H1 (cell line): ENCODE data around the gene APOL5. TPM values are rescaled to one million over a fixed set of nuclear protein-coding genes. Genes with fewer than 3 reads are reported as not detected.

Source experiments
- CTCF ChIA-PET: fragments of 300-600 bp; sonication (Branson Sonifier 250); formaldehyde crosslinking; loops from one replicate; lab custom pipeline; 2021; ENCODE audit not compliant: partially characterized antibody; lab: Charles Lee
- POLR2A ChIA-PET: fragments of 300-600 bp; sonication (Branson Sonifier 250); formaldehyde crosslinking; loops from one replicate; lab custom pipeline; 2021; ENCODE audit warnings: inconsistent platforms; ENCODE audit not compliant: partially characterized antibody; lab: Charles Lee
- DNase-seq, 2 experiments: peaks; one replicate each; pipeline versions ENCODE4 v3.0.0 to v3.0.0-alpha.2; 2010 to 2022; ENCODE audit warnings: low spot score in 2 of 2, low read depth in 1 of 2, mixed read lengths in 1 of 2
- FAIRE-seq: peaks from 2 replicates; lab custom pipeline; 2011; peaks lifted over from hg19 to GRCh38; lab: Jason Lieb, UNC
- H2AFZ ChIP-seq: 2 replicates; pipeline ENCODE4 v1.8.1; 2012; ENCODE audit warnings: low read length, inconsistent platforms
- H2AK5ac ChIP-seq: 2 replicates; pipeline ENCODE4 v1.6.1; 2013; ENCODE audit warnings: low read depth, low read length
- H2BK120ac ChIP-seq: replicated peaks from 2 replicates; pipeline ENCODE3; 2013; ENCODE audit warnings: low read depth, low read length, inconsistent platforms
- H2BK12ac ChIP-seq: 2 replicates; pipeline ENCODE4 v1.6.1; 2013; ENCODE audit warnings: low read depth, low read length
- H2BK15ac ChIP-seq: 2 replicates; pipeline ENCODE4 v1.6.1; 2013; ENCODE audit warnings: low read length
- H2BK20ac ChIP-seq: 2 replicates; pipeline ENCODE4 v1.6.1; 2013; ENCODE audit warnings: low read length
- H2BK5ac ChIP-seq: 2 replicates; pipeline ENCODE4 v1.6.1; 2013; ENCODE audit warnings: low read depth, low read length
- H3K14ac ChIP-seq: 2 replicates; pipeline ENCODE4 v1.6.1; 2013; ENCODE audit warnings: inconsistent platforms; ENCODE audit not compliant: insufficient read length
- H3K18ac ChIP-seq: 2 replicates; pipeline ENCODE4 v1.6.1; 2013; ENCODE audit warnings: low read length; ENCODE audit errors: extremely low read depth
- H3K23ac ChIP-seq: 2 replicates; pipeline ENCODE4 v1.6.1; 2013; ENCODE audit warnings: inconsistent platforms; ENCODE audit not compliant: insufficient read length
- H3K23me2 ChIP-seq: 2 replicates; pipeline ENCODE4 v1.6.1; 2013; ENCODE audit warnings: low read depth, low read length
- H3K27ac ChIP-seq: 2 replicates; pipeline ENCODE4 v1.6.1; 2011; ENCODE audit warnings: low read depth, low read length, inconsistent platforms
- H3K27me3 ChIP-seq, 4 experiments: replicated peaks in 1 of 4; 1 replicate in 1 of 4; 2 replicates in 3 of 4; pipeline versions ENCODE4 v1.6.1 to v1.8.1; 2011 to 2013; ENCODE audit warnings: low read length in 3 of 4, mild to moderate bottlenecking in 3 of 4, inconsistent platforms in 2 of 4, mixed read lengths in 2 of 4, moderate library complexity in 1 of 4; ENCODE audit not compliant: control insufficient read depth in 3 of 4, insufficient read depth in 3 of 4; ENCODE audit errors: extremely low read depth in 1 of 4
- H3K36me3 ChIP-seq, 4 experiments: 2 replicates each; pipeline versions ENCODE4 v1.6.1 to v1.8.1; 2011 to 2013; ENCODE audit warnings: mild to moderate bottlenecking in 4 of 4, low read length in 3 of 4, moderate library complexity in 2 of 4, control low read depth in 1 of 4, inconsistent platforms in 1 of 4; ENCODE audit not compliant: insufficient read depth in 4 of 4, control insufficient read depth in 2 of 4
- H3K4ac ChIP-seq: replicated peaks from 2 replicates; pipeline ENCODE3; 2013; ENCODE audit warnings: low read length, low read depth, mixed read lengths, inconsistent platforms; ENCODE audit not compliant: insufficient read length
- H3K4me1 ChIP-seq, 4 experiments: replicated peaks in 1 of 4; 1 replicate in 1 of 4; 2 replicates in 3 of 4; pipeline versions ENCODE4 v1.6.1 to v1.8.1; 2011 to 2013; ENCODE audit warnings: low read length in 3 of 4, inconsistent platforms in 2 of 4, mixed read lengths in 1 of 4; ENCODE audit not compliant: insufficient read depth in 4 of 4, control insufficient read depth in 3 of 4
- H3K4me2 ChIP-seq, 2 experiments: 2 replicates each; pipeline versions ENCODE4 v1.6.1 to v1.8.1; 2011 to 2013; ENCODE audit warnings: low read depth in 2 of 2, low read length in 2 of 2, control low read depth in 1 of 2, inconsistent platforms in 1 of 2, mild to moderate bottlenecking in 1 of 2; ENCODE audit not compliant: insufficient read depth in 1 of 2
- H3K4me3 ChIP-seq, 4 experiments: fragments of 200-600, 300-600 bp in 1 of 4; sonication (generic), shearing (Covaris generic), sonication (Bioruptor Twin) in 1 of 4; 2 replicates each; pipeline versions ENCODE4 v1.5.1 to v1.8.1; 2011 to 2016; ENCODE audit warnings: low read length in 4 of 4, low read depth in 3 of 4, control low read depth in 2 of 4, inconsistent platforms in 2 of 4, mild to moderate bottlenecking in 2 of 4, mixed read lengths in 1 of 4, moderate library complexity in 1 of 4; ENCODE audit not compliant: insufficient read depth in 2 of 4; ENCODE audit errors: extremely low read depth in 1 of 4
- H3K56ac ChIP-seq: replicated peaks from 2 replicates; pipeline ENCODE3; 2013; ENCODE audit warnings: low read depth, mild to moderate bottlenecking, mixed read lengths, low read length, inconsistent platforms; ENCODE audit not compliant: insufficient read length
- H3K79me1 ChIP-seq: 2 replicates; pipeline ENCODE4 v1.6.1; 2013; ENCODE audit warnings: low read depth, low read length, control low read depth
- H3K79me2 ChIP-seq, 2 experiments: 2 replicates each; pipeline versions ENCODE4 v1.6.1 to v1.8.1; 2012 to 2013; ENCODE audit warnings: low read length in 2 of 2, mild to moderate bottlenecking in 2 of 2, inconsistent platforms in 1 of 2; ENCODE audit not compliant: insufficient read depth in 2 of 2, control insufficient read depth in 1 of 2
- H3K9ac ChIP-seq, 4 experiments: replicated peaks in 1 of 4; 1 replicate in 1 of 4; 2 replicates in 3 of 4; pipeline versions ENCODE4 v1.6.1 to v1.8.1; 2011 to 2013; ENCODE audit warnings: low read depth in 3 of 4, low read length in 3 of 4, control low read depth in 2 of 4, mild to moderate bottlenecking in 2 of 4, moderate library complexity in 2 of 4, inconsistent platforms in 1 of 4; ENCODE audit errors: extremely low read depth in 1 of 4
- H3K9me3 ChIP-seq, 2 experiments: 2 replicates each; pipeline versions ENCODE4 v1.6.1 to v1.8.1; 2012 to 2013; ENCODE audit warnings: mild to moderate bottlenecking in 2 of 2, moderate library complexity in 2 of 2, control low read depth in 1 of 2, inconsistent platforms in 1 of 2, low read depth in 1 of 2, low read length in 1 of 2, mixed read lengths in 1 of 2; ENCODE audit not compliant: insufficient read depth in 2 of 2
- H4K20me1 ChIP-seq, 2 experiments: replicated peaks in 1 of 2; 2 replicates each; pipeline versions ENCODE3 to v1.8.1; 2011 to 2013; ENCODE audit warnings: inconsistent platforms in 2 of 2, low read length in 2 of 2, mild to moderate bottlenecking in 1 of 2; ENCODE audit not compliant: insufficient read depth in 2 of 2, control insufficient read depth in 1 of 2
- H4K5ac ChIP-seq: 2 replicates; pipeline ENCODE4 v1.6.1; 2013; ENCODE audit warnings: low read length, low read depth, mixed read lengths, inconsistent platforms; ENCODE audit not compliant: insufficient read length
- H4K8ac ChIP-seq: 2 replicates; pipeline ENCODE4 v1.8.0; 2013; ENCODE audit warnings: mild to moderate bottlenecking, moderate library complexity, low read length, inconsistent platforms; ENCODE audit not compliant: insufficient read depth; ENCODE audit errors: extremely low read depth
- H4K91ac ChIP-seq: replicated peaks from 2 replicates; pipeline ENCODE3; 2013; ENCODE audit warnings: low read length, mixed read lengths, inconsistent platforms; ENCODE audit not compliant: insufficient read length
- BCL11A ChIP-seq, 2 experiments: IDR thresholded peaks; one replicate each; pipeline ENCODE4 v1.6.1; 2011; ENCODE audit warnings: low read depth in 2 of 2, low read length in 2 of 2, mild to moderate bottlenecking in 2 of 2
- CHD1 ChIP-seq: IDR thresholded peaks from 2 replicates; pipeline ENCODE4 v1.6.1; 2012; ENCODE audit warnings: low read depth, low read length, improper control_type of control experiment
- CREB1 ChIP-seq: IDR thresholded peaks from 2 replicates; pipeline ENCODE4 v1.6.1; 2012; ENCODE audit warnings: inconsistent platforms
- JUND ChIP-seq: IDR thresholded peaks from 2 replicates; pipeline ENCODE4 v1.6.1; 2011; ENCODE audit warnings: mild to moderate bottlenecking, improper control_type of control experiment, low read length
- KDM5A ChIP-seq: fragments of 200-600 bp; IDR thresholded peaks from 2 replicates; pipeline ENCODE4 v1.7.1; 2012; ENCODE audit warnings: mild to moderate bottlenecking, low read length, inconsistent platforms, mixed read lengths
- NANOG ChIP-seq: IDR thresholded peaks from 2 replicates; pipeline ENCODE4 v1.6.1; 2011; ENCODE audit warnings: low read length, low read depth, mild to moderate bottlenecking, inconsistent platforms; ENCODE audit not compliant: insufficient read depth, poor library complexity, severe bottlenecking
- PHF8 ChIP-seq: fragments of 200-600 bp; sonication (generic); conservative IDR thresholded peaks from 2 replicates; pipeline ENCODE4 v1.7.1; 2012; ENCODE audit warnings: low read depth, mild to moderate bottlenecking, inconsistent platforms, low read length, moderate library complexity
- POLR2A ChIP-seq, 2 experiments: IDR thresholded peaks; 1 replicate in 1 of 2; 2 replicates in 1 of 2; pipeline ENCODE4 v1.6.1; 2011; ENCODE audit warnings: low read depth in 2 of 2, low read length in 2 of 2, mild to moderate bottlenecking in 2 of 2; ENCODE audit errors: control extremely low read depth in 1 of 2
- POU5F1 ChIP-seq: IDR thresholded peaks from 2 replicates; pipeline ENCODE4 v1.6.1; 2011; ENCODE audit warnings: low read depth, mild to moderate bottlenecking, low read length, moderate library complexity
- RBBP5 ChIP-seq: IDR thresholded peaks from 2 replicates; pipeline ENCODE4 v1.7.1; 2012; ENCODE audit warnings: low read depth, mild to moderate bottlenecking, inconsistent platforms, low read length, moderate library complexity, borderline replicate concordance
- RFX5 ChIP-seq: IDR thresholded peaks from 2 replicates; pipeline ENCODE4 v1.6.1; 2011; ENCODE audit warnings: low read depth, low read length, improper control_type of control experiment, borderline replicate concordance
- SAP30 ChIP-seq: fragments of 300-600 bp; sonication (generic); IDR thresholded peaks from 2 replicates; pipeline ENCODE4 v1.7.1; 2012; ENCODE audit warnings: low read length, moderate library complexity, mild to moderate bottlenecking, inconsistent platforms; ENCODE audit not compliant: insufficient read depth, insufficient replicate concordance
- YY1 ChIP-seq: IDR thresholded peaks from 2 replicates; pipeline ENCODE4 v1.6.1; 2011; ENCODE audit warnings: low read depth, mild to moderate bottlenecking, low read length
- WGBS, 2 experiments: shearing (Covaris generic) in 1 of 2; methylation state at CpG; one replicate each; pipeline versions ENCODE4 v1.1.6 to v1.1.7; 2013 to 2015; ENCODE audit warnings: low lambda C conversion rate in 2 of 2, mixed read lengths in 2 of 2, inconsistent platforms in 1 of 2, low coverage in 1 of 2, missing lambda C conversion rate in 1 of 2; ENCODE audit not compliant: insufficient replicate concordance in 2 of 2, insufficient coverage in 1 of 2, insufficient read length in 1 of 2; ENCODE audit errors: extremely low coverage in 1 of 2, missing lambda C conversion rate in 1 of 2; 5-methylcytosine and 5-hydroxymethylcytosine counted together
- polyA plus RNA-seq, 7 experiments: library from polyadenylated mRNA; depleted of rRNA in 3 of 7; stranded (reverse) in 5 of 7; unstranded in 2 of 7; fragments of >200 nt in 5 of 7; fragments of 200-250 nt in 2 of 7; gene quantifications; 1 replicate in 5 of 7; 2 replicates in 1 of 7; 4 replicates in 1 of 7; pipeline versions ENCODE4 v1.2.1 to v1.2.3, GENCODE V29; 2011 to 2013; ENCODE audit warnings: missing spikeins in 2 of 7, mixed read lengths in 2 of 7
- total RNA-seq: library from RNA; stranded (reverse); fragmentation: NEBNext Ultra II Directional; extraction: Animal tissue kit (Norgen Biotek cat#: 25700); gene quantifications from 2 replicates; pipeline ENCODE4 v1.2.1, GENCODE V29; 2021
- TF ChIP-seq, protein P1 (sequence below): IDR thresholded peaks from 2 replicates; pipeline ENCODE4 v1.6.1; 2011; ENCODE audit warnings: low read depth, mild to moderate bottlenecking, low read length; ENCODE audit not compliant: insufficient read depth

Gene APOL5
- total and polyA plus RNA-seq, 2 of the 8 experiments (the other 6 are each of a cell fraction or from before 2014, with no cell fraction given) = not detected

DNA sequence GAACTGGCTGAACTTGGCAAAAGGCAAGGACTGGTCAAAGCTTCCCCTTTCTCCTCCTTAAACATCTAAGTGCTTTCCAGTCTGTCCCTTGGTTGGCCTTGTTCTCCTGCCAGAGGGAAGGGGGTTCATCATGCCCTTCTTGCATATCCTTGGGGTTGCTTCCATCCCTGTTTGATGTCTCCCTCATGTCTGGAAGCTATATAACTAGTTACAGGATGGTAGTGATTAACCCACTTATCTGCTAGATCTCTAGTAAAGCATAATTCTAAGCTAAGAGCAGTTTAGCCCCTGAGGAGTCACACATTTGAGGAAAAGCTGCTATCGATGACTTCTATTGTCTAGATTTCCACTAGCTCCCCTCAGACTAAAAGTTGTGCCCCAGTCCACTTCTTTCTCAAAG is 22.9 kb downstream of the APOL5 start:
- no peak overlapping the region for H3K4ac ChIP-seq
- H3K23me2 ChIP-seq = 0 out of 2 replicates have a peak, but pooled peaks cover 3% of the 10 kb centered on the region
- no peak overlapping the region for H4K5ac ChIP-seq
- no peak overlapping the region for H2AFZ ChIP-seq
- no peak for FAIRE-seq
- no peak overlapping the region for H2BK15ac ChIP-seq
- no peaks in the 10 kb centered on the region for H3K27me3 ChIP-seq
- H3K27ac ChIP-seq = no peak overlapping the region
- peaks cover 0 to 23% (median 9%) of the 10 kb centered on the region in 4 experiments; a peak in 4 of 8 replicates for H3K36me3 ChIP-seq
- no peak for DNase-seq
- no peak overlapping the region for H2BK120ac ChIP-seq
- no peak overlapping the region for H3K56ac ChIP-seq
- no peak for TF ChIP-seq JUND
- TF ChIP-seq CREB1 = no peak
- TF ChIP-seq BCL11A (IDR thresholded peaks at IDR 0.05; ENCODE audit: low read depth in 2 of 2, low read length in 2 of 2) = no peak
- TF ChIP-seq, protein P1, sequence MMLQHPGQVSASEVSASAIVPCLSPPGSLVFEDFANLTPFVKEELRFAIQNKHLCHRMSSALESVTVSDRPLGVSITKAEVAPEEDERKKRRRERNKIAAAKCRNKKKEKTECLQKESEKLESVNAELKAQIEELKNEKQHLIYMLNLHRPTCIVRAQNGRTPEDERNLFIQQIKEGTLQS = no peak
- no peak for TF ChIP-seq PHF8
- TF ChIP-seq RBBP5 = no peak
- no peak for TF ChIP-seq CHD1
- no peak for TF ChIP-seq POLR2A (IDR thresholded peaks at IDR 0.05; ENCODE audit: control extremely low read depth in 1 of 2, low read depth in 2 of 2, low read length in 2 of 2)
- TF ChIP-seq NANOG = no peak
- TF ChIP-seq POU5F1 = no peak
- TF ChIP-seq YY1 = no peak
- TF ChIP-seq SAP30 = no peak
- no peak for TF ChIP-seq KDM5A
- no peak for TF ChIP-seq RFX5
- H2BK5ac ChIP-seq = no peak overlapping the region
- no peak overlapping the region for H3K18ac ChIP-seq
- H3K4me3 ChIP-seq = no peak overlapping the region
- no peaks in the 10 kb centered on the region for H4K20me1 ChIP-seq
- peaks cover 3 to 5% of the 10 kb centered on the region in 2 experiments; a peak in 2 of 4 replicates for H3K9me3 ChIP-seq
- H2AK5ac ChIP-seq = no peak overlapping the region
- no peaks in the 10 kb centered on the region for H3K79me2 ChIP-seq
- no peak overlapping the region; a peak in 1 of 7 replicates for H3K9ac ChIP-seq
- H3K4me1 ChIP-seq = no peaks in the 10 kb centered on the region
- no peak overlapping the region for H3K4me2 ChIP-seq
- no peak overlapping the region for H3K23ac ChIP-seq
- no peak overlapping the region for H4K91ac ChIP-seq
- POLR2A ChIA-PET = interaction anchor here (1.1 kb wide), 1 partner anchor 12 kb away, joined by 3 read pairs; no protein-coding TSS in a partner anchor
- 94% methylated on average over 1 of the region's 1 CpG; no CpG with 5 or more reads in 1 of the 2 experiments for WGBS, 2 experiments
- H3K79me1 ChIP-seq = no peaks in the 10 kb centered on the region
- H2BK12ac ChIP-seq = no peak overlapping the region
- no peak overlapping the region for H4K8ac ChIP-seq
- CTCF ChIA-PET = interaction anchor here (0.7 to 5.6 kb wide), 9 partner anchors 10 to 384 kb away, joined by 3 to 30 read pairs (median 6); no protein-coding TSS in a partner anchor
- no peak overlapping the region for H2BK20ac ChIP-seq
- no peak overlapping the region for H3K14ac ChIP-seq
